Endometrial microvascular endothelial cells (primary cell): ENCODE data around the gene COX7A2L. TPM values are rescaled to one million over a fixed set of nuclear protein-coding genes. Genes with fewer than 3 reads are reported as not detected.
"Not testable (repeated sequence)": the region's sequence is repeated elsewhere in the genome, so short reads cannot be mapped to it uniquely, and the experiment has no call there.

Source experiments
- in situ Hi-C: cut with HindIII; loops from 2 replicates; pipeline ENCODE4 v1.10.0; 2017; ENCODE audit warnings: low sequenced_read_pairs, low pct_unique_long_range_greater_than_20kb; ENCODE audit errors: inconsistent ontology term
- total RNA-seq: library from RNA; depleted of rRNA; stranded (reverse); fragments of >200 nt; gene quantifications from one replicate; pipeline ENCODE4 v1.2.3, GENCODE V29; 2015; ENCODE audit errors: inconsistent ontology term

The COX7A2L gene
- total RNA-seq, 1 donor from 2014 or later, result 194 TPM

GRCh38 chr2:42369532-42370229, 8.7 kb upstream of the COX7A2L start:
- in situ Hi-C loops, result no loop called here

DNA sequence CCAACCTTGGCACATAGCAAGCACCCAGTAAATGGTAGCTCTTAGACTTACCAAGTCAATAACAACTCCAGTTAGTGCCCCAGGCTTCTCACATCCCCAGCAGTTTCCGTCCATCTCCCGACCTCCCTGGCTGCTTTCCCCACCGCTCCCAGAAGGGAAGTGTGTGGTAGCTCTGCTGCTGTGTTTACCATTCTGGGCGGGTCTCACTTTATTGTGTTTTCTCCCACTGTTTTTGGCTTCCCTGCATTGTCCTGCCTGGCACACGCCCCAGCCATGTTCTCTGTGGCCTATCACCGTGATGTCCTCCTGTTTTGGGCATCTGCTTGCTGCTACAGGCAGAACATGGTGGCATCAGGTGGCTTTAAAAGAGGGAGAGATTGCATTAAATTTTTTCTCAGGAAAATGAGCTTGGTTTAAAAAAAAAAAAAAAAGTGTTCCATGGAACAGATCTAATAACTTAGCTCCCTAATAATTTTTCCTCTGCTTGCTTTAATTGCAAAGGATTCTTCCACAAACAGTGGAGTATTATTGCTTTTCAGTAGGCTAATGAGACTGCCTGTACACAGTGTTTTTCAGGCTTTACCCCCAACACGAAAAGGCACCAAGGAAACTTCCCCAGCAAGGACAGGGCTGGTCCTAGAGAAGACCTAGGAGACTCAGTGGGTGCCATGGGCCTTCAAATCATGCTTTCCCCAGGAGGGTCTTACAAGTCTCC, 8.0 kb upstream of the COX7A2L start:
- in situ Hi-C loops, result no loop called here

- in situ Hi-C loops, result no loop called here
Measured at GRCh38 chr2:42367835-42368234, 6.8 kb upstream of the COX7A2L start.

- in situ Hi-C loops, result no loop called here
Measured at GRCh38 chr2:42366411-42366810, 5.4 kb upstream of the COX7A2L start.

DNA sequence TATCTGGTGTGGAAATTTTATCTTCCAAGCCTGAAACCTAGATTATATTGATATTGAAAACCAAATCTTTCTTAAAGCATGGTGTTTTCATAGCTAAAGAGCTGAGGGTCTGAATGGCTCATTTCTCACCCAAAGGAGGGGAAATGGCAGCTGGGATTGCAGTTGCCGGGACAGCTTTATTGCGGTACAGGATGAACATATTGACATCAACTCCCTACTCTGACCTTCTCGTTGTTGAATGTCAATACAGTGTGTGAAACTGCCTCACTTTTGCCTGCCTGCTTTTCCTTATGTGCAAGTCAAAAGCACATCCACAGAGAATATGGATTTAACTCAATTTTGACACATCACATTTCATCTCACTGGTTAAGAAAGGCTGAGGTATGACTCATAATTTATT, 3.6 kb upstream of the COX7A2L start:
- in situ Hi-C loops, result no loop called here

GRCh38 chr2:42363413-42363812, 2.4 kb upstream of the COX7A2L start:
- in situ Hi-C loops, result no loop called here

- in situ Hi-C loops, result no loop called here
Measured at GRCh38 chr2:42361728-42362283, 789 bp upstream of the COX7A2L start.

DNA sequence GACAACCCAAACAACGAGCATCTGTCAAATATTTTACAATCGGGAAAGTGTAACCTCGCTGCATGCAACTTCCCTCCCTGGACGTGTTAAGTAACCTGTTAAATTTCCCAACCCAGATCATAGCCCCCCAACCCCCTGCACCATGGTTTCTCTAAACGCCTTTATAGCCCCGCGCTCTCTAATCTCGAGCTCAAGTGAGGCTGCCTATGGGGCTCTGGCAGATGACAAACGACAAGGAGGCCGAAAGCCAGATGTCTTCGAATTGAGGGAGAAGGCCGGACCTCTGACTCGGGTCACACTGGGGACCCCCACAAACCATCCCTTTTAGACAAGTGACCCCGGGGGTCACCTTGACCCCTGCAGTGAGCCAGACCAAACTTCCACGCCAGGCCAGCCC, 526 bp downstream of the COX7A2L start:
- in situ Hi-C loops, result no loop called here

DNA sequence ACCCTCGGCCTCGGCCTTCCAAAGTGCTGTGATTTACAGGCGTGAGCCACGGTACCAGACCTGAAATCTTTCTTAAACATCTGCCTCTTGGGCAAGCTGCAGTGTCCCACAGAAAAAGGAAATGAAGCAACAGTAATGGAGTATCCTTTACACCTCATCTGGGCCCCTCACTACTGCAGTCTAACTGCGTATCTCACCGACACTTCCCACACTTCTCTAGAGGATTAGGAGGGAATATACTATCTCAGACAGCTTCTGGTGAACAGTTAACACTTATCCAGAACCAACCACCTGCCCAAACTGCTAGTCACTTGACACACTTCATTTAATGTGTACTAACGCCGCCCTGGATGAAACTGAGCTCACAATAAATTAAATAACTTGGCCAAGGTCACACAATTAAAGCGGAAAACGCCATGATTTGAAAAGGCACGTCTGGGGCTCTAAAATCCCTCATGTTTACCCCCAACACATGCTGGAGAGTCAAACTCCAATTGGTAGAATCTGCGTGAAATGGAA, 993 bp downstream of the COX7A2L start:
- in situ Hi-C loops, result no loop called here

DNA sequence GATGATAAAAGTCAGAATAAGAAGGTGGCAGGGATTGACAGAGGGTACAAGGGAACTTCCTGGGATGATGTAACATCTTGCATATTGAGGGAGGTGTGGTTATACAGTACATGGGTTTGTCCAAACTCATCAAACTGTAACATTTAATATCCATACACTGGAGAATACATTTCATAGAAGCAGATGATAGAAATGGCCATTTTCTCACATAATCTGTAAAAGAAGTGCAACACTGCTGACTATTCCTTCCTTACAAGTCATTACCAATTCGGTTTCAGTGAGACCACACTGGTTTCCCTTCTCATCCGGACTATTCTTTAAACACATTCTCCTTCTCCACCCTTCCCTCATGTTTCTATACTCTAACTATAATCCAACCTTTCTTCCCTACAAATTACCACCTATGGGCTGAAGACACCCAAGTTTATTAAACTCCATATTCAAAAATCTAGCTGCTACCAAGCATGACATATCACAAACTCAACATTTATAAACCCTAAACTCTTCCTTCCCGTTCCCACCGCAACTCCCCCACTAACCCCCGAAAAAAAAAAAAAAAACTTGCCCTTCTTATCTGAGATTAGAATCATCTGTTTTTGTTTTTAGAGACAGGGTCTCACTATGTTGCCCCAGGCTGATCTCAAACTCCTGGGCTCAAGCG, 1.6 kb downstream of the COX7A2L start:
- in situ Hi-C loops, result no loop called here

GRCh38 chr2:42353792-42354429, 7.1 kb downstream of the COX7A2L start:
- in situ Hi-C loops, result no loop called here

GRCh38 chr2:42351864-42352263, 9.2 kb downstream of the COX7A2L start:
- in situ Hi-C loops, result no loop called here

GRCh38 chr2:42350434-42351063, 10.5 kb downstream of the COX7A2L start:
- in situ Hi-C loops, result no loop called here

- in situ Hi-C loops, result no loop called here
Measured at GRCh38 chr2:42348113-42348805, 12.8 kb downstream of the COX7A2L start.

GRCh38 chr2:42347518-42347917, 13.5 kb downstream of the COX7A2L start:
- in situ Hi-C loops, result not testable (repeated sequence)

GRCh38 chr2:42346856-42347255, 14.2 kb downstream of the COX7A2L start:
- in situ Hi-C loops, result not testable (repeated sequence)

GRCh38 chr2:42345986-42346385, 15.0 kb downstream of the COX7A2L start:
- in situ Hi-C loops, result no loop called here

DNA sequence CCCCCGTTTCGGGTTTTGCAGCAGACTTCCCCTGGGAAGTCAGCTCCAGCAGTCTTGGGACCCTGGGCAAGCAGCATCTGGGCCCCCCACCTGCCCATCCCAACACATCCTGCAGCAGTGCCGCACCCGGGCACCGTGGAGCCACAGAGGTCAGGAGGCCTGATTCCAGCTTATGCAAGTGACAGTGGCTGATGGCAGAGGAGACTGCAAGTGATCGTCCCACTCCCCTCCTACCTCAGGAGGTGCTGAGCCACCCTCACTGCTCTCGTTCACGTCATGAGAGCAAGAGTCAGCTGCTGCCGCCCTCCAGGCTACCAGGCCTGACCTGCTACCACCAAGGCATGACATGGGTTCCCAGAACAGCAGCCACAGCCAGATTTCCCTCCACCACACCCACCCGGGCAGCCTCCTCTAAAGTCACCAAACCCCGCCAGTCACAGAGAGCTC, 18.2 kb downstream of the COX7A2L start:
- in situ Hi-C loops, result no loop called here
